GM12801 (cell line): Measurements from ENCODE around the gene MPZL1.

ENCODE experiments used
- CTCF ChIP-seq: IDR thresholded peaks from one replicate; pipeline ENCODE4 v1.5.1; 2011; ENCODE audit warnings: control low read depth; ENCODE audit not compliant: insufficient read length; ENCODE audit errors: extremely low read depth

The MPZL1 gene

GRCh38 chr1:167748906-167749305 is 27.1 kb downstream of the MPZL1 start:
- TF ChIP-seq CTCF, result no peak

- TF ChIP-seq CTCF, result no peak
Measured at GRCh38 chr1:167749741-167750140, 28.0 kb downstream of the MPZL1 start.

DNA sequence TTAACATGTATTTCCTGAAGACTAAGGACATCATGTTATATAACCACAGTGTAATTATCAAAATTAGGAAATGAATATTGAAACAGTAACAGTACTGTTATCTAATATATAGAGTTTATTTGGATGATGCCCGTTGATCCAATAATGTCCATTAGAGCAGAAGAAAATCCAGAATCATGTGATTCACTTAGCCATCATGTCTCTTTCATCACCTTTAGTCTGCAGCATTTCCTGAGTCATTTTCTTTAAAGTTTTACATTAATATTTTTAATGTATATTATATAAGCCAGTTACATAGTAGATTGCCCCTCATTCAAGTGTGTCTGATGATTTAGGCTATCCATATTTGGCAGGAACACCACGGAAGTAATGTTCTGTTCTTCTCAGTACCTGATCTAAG is 28.9 kb downstream of the MPZL1 start:
- TF ChIP-seq CTCF, result no peak

DNA sequence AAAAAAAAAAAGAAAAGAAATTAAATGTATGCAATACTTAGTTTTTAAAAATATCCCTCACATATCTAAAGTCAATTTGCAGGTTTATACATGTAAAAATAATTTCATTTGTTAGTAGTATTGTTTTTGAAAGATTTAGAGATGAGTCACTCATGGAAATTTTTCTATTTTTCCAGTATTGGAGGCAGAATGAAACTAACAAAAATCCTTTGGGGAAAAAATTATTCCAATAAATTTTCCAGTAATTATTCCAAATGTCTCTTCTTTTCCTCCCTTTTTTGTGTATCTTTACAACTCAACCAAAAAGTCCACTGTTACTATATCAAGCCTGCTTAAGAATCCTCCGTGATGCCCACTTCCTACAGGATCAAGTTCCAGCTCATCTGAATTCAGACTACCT is 29.9 kb downstream of the MPZL1 start:
- TF ChIP-seq CTCF, result no peak

DNA sequence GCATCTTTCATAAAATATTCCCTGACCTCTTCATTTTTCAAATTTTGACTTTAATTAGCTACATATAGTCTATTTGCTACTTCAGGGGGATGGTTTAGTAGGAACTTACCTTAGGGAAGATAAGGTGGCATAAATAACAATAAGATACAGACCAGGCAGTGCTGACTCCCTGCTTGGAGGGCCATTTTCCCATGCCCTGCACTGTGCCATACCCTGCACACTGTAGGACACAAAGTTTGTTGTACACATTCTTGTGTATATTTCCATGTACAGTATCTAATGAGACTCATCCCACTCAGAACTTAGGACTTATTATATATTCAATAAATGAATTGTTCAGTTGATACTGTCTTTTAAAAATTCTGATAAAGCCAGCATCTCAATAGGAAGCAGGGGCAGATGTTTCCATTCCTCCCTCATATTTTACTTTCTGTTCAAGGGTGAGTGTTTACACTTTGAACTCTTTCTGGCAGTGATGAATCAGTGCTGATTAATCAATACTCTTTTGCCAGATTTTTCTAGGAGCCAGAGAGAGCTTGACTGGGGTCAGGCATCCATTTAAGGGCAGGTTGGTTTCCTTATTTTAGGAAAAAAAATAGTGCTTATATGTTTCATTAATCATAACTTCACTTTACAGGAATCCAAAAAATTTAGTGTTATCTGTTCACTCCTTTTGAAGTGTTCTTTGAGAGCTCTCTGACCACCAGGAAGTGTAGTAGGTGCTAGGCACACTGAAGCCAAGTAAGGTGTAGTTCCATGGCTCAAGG is 30.6 kb downstream of the MPZL1 start:
- no peak for TF ChIP-seq CTCF

GRCh38 chr1:167755654-167756053 is 33.9 kb downstream of the MPZL1 start:
- TF ChIP-seq CTCF, result no peak

DNA sequence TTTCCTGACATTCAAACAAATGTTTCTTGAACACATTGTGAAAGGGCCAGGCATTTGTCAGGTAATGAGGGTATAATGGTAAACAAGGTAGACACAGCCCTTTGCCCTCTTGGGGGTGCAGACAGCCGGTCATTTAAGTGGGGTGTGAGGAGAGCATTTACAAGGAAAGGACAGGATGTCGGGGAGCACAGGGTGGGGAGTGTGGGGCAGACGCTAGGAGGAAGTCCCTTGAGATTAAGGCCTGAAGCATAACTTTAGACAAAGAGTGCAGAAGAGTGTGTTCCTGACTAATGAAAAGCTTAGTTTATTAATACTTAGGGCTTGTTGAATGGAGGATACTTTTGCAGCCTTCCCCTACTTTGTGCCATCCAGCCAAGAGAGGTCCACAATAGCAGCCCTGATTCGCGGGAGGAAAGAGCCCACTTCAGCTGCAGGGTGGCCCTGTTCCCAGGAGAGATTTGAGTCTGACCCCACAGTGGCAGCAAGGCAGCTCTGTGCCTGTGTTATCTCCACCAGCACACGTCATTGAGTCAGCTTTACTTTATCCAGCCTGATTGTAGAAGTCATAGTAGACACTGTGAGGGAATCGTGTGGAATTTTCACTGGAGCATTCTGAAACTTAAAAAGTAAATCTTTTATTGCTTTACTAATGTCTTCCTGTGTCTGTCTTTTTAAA is 35.1 kb downstream of the MPZL1 start:
- no peak for TF ChIP-seq CTCF
